Nephron progenitor cell (in vitro differentiated cells): ENCODE results near the gene SFSWAP.
A peak's percentile ranks its signal among the peaks of the same experiment; 100 is the strongest.
"Not testable (repeated sequence)": the region's sequence is repeated elsewhere in the genome, so short reads cannot be mapped to it uniquely, and the experiment has no call there.

ENCODE experiments used
- DNase-seq: peaks from one replicate; pipeline ENCODE4 v3.0.0; 2021
- H3K27ac Mint-ChIP-seq: 2 replicates; pipeline ENCODE4 v1.8.0; 2021; ENCODE audit warnings: mild to moderate bottlenecking, moderate library complexity, mixed read lengths
- H3K27me3 Mint-ChIP-seq: 2 replicates; pipeline ENCODE4 v1.8.0; 2021; ENCODE audit warnings: mild to moderate bottlenecking, low read depth, mixed read lengths; ENCODE audit not compliant: poor library complexity
- H3K36me3 Mint-ChIP-seq: 2 replicates; pipeline ENCODE4 v1.8.0; 2021; ENCODE audit warnings: low read depth, mixed read lengths
- H3K4me1 Mint-ChIP-seq: 2 replicates; pipeline ENCODE4 v1.8.0; 2021; ENCODE audit warnings: mixed read lengths
- H3K4me3 Mint-ChIP-seq: 2 replicates; pipeline ENCODE4 v1.8.0; 2021; ENCODE audit warnings: mild to moderate bottlenecking, moderate library complexity, mixed read lengths
- H3K9me3 Mint-ChIP-seq: 2 replicates; pipeline ENCODE4 v1.8.0; 2021; ENCODE audit warnings: mild to moderate bottlenecking, moderate library complexity, mixed read lengths
- CTCF ChIP-seq: fragments of 200-600 bp; sonication (generic); IDR thresholded peaks from 2 replicates; pipeline ENCODE4 v1.5.0; 2021; ENCODE audit warnings: antibody characterized with exemption

Gene SFSWAP

GRCh38 chr12:131681257-131681620 is 29.7 kb upstream of the SFSWAP start:
- no peak for TF ChIP-seq CTCF
- H3K4me3 Mint-ChIP-seq: peak overlapping the region; percentile 53
- peaks cover 26% of the 10 kb centered on the region for H3K4me1 Mint-ChIP-seq
- H3K9me3 Mint-ChIP-seq: no peaks in the 10 kb centered on the region
- DNase-seq: no peak
- H3K36me3 Mint-ChIP-seq: no peaks in the 10 kb centered on the region
- no peak overlapping the region for H3K27ac Mint-ChIP-seq
- peaks cover 49% of the 10 kb centered on the region for H3K27me3 Mint-ChIP-seq

GRCh38 chr12:131681746-131682509 is 29.0 kb upstream of the SFSWAP start:
- H3K27ac Mint-ChIP-seq, H3K9me3 Mint-ChIP-seq, H3K36me3 Mint-ChIP-seq: not testable (repeated sequence)
- Mint-ChIP-seq H3K4me3 (peak overlapping the region; percentile 7), H3K27me3 (peaks cover 45% of the 10 kb centered on the region), H3K4me1 (peaks cover 26% of the 10 kb centered on the region)
- peak; percentile 79 for DNase-seq

- peaks cover 26% of the 10 kb centered on the region for H3K4me1 Mint-ChIP-seq
- H3K27ac Mint-ChIP-seq: no peak overlapping the region
- DNase-seq: no peak
- H3K27me3 Mint-ChIP-seq: peaks cover 44% of the 10 kb centered on the region
- H3K9me3 Mint-ChIP-seq: no peaks in the 10 kb centered on the region
- H3K36me3 Mint-ChIP-seq: no peaks in the 10 kb centered on the region
- no peak overlapping the region for H3K4me3 Mint-ChIP-seq
- TF ChIP-seq CTCF: no peak
Observed at GRCh38 chr12:131682510-131682895, 28.4 kb upstream of the SFSWAP start.

DNA sequence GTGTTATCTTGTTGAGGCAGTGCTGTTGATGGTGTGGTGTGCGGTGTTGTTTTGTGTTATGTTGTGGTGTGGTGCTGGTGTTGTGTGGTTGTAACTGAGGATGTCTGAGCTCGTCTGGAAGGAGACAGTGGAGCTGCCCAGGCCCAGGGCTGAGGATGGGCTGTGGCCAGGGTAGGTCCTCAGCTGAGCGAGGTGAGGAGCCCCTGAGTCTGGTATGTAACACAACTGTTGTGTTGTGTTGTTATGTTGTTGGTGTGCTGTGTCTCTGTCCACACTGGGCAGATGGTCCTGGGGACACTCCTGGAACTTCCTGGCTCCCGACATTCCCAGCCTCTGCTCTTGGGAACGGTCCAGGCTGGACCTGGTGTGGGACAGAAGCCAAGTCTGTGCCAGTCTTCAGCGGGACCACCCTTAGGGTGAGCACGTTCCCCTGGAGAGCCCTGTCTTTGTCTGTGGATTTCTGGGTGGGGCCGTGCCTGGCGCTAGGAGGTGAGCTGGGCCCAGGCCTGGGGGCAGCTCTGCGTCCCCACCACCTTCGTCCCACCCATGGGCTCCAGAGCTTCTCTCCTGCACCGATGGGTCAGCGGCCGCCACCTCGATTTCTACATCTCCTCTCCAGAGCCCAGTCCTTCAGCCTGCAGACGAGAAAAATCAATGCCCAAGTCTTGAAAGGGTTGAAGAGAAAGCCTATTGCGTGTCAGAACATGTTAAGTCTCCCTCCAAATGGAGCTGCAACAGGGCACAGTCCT is 27.4 kb upstream of the SFSWAP start:
- no peak overlapping the region for H3K27ac Mint-ChIP-seq
- TF ChIP-seq CTCF: no peak
- H3K9me3 Mint-ChIP-seq: peaks cover 5% of the 10 kb centered on the region
- no peaks in the 10 kb centered on the region for H3K36me3 Mint-ChIP-seq
- H3K27me3 Mint-ChIP-seq: peaks cover 37% of the 10 kb centered on the region
- peaks cover 26% of the 10 kb centered on the region for H3K4me1 Mint-ChIP-seq
- H3K4me3 Mint-ChIP-seq: no peak overlapping the region
- no peak for DNase-seq

DNA sequence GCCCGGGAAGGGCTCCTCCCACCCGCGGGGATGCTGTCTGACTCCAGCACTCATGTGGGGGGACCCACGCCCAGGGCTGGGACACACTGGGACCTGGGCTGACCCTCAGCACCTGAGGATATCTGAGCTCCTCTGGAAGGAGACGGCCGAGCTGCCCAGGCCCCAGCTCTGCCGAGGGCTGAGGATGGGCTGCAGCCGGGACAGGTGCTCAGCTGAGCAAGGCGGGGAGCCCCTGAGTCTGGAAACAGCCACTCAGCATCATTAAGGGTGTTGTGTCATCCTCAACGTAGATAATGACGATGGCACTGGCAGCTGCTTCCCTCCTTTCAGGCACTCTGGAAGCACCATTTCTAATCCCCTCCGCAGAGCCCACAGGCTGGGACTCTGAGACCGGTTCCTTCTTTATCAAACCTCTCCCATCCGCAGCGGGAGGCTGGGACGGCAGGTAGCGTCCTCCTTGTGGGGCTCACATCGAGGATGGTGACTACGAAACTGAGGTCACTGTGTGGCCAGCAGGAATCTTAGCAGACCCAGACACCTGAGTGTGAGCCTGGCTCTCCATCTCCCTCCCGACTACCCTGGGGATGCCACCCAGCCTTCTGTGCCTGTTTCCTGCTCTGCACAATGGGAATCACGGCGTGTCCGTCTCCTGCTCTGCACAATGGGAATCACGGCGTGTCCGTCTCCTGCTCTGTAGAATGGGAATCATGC is 26.7 kb upstream of the SFSWAP start:
- no peak for TF ChIP-seq CTCF
- Mint-ChIP-seq H3K27ac (no peak overlapping the region), H3K4me1 (peaks cover 26% of the 10 kb centered on the region), H3K27me3 (peaks cover 29% of the 10 kb centered on the region), H3K36me3 (no peaks in the 10 kb centered on the region), H3K4me3 (no peak overlapping the region), H3K9me3 (peaks cover 12% of the 10 kb centered on the region)
- DNase-seq: no peak

DNA sequence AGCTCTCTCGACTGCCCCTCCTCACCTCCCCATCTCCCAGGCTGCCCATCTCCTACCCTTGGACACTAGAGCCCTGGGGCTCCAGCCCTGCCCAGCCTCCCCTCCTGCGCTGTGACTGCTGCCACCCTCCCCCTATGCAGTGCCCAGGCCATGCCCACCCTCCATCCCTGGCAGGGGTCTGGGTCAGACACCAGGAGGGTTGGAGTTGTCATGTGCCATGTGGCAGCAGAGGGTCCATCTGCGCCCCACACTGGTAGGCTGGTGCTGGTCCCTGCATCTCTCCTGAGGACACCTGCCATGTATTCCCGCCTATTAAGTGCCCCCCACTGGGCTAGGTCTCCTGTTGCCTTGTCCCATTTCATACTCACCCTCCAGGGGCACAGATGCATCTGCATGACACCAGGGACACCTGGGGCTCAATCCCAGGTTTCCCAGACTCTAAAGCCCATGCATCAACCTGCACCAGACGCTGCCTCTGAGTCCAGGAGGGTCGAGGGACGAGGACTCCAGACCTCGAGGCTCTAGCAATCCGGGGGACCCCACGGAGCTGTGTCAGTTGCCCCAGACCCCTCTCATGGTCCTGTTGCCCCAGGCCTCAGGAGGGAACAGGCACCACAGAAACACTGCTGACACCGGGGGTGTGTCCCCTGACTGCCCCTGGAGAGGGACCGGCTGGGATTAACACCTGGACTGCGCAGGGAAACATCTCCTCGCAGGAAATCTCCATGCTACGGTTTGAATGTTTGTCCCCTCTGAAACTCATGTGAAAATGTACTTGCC is 23.4 kb upstream of the SFSWAP start:
- peaks cover 15% of the 10 kb centered on the region for H3K9me3 Mint-ChIP-seq
- H3K27ac Mint-ChIP-seq: no peak overlapping the region
- no peak overlapping the region for H3K4me3 Mint-ChIP-seq
- TF ChIP-seq CTCF: no peak
- H3K27me3 Mint-ChIP-seq: peaks cover 30% of the 10 kb centered on the region
- peaks cover 8% of the 10 kb centered on the region for H3K4me1 Mint-ChIP-seq
- DNase-seq: no peak
- H3K36me3 Mint-ChIP-seq: no peaks in the 10 kb centered on the region
